Mesenchymal stem cell (in vitro differentiated cells and primary cell): ENCODE results near the gene GPX1.
A peak's percentile ranks its signal among the peaks of the same experiment; 100 is the strongest.

Source experiments
- DNase-seq: peaks from one replicate; pipeline ENCODE4 v3.0.0-alpha.2; 2013
- H2AFZ ChIP-seq: one replicate; pipeline ENCODE4 v1.6.1; 2013; ENCODE audit warnings: low read depth, mild to moderate bottlenecking, control low read depth, inconsistent platforms, low read length, moderate library complexity
- H2AK5ac ChIP-seq: 2 replicates; pipeline ENCODE4 v1.6.1; 2013; ENCODE audit warnings: low read length, moderate library complexity, mild to moderate bottlenecking, inconsistent platforms; ENCODE audit not compliant: severe bottlenecking
- H2BK120ac ChIP-seq: one replicate; pipeline ENCODE4 v1.6.1; 2013; ENCODE audit warnings: low read depth, mild to moderate bottlenecking, inconsistent platforms, low read length, moderate library complexity
- H2BK12ac ChIP-seq, 2 experiments: one replicate each; pipeline ENCODE4 v1.6.1; 2013; ENCODE audit warnings: inconsistent platforms in 2 of 2, low read length in 2 of 2, mild to moderate bottlenecking in 2 of 2, moderate library complexity in 2 of 2, control low read depth in 1 of 2
- H2BK15ac ChIP-seq: one replicate; pipeline ENCODE4 v1.6.1; 2013; ENCODE audit warnings: mild to moderate bottlenecking, low read depth, inconsistent platforms; ENCODE audit not compliant: poor library complexity, severe bottlenecking
- H2BK5ac ChIP-seq: 2 replicates; pipeline ENCODE4 v1.6.1; 2013; ENCODE audit warnings: low read depth, mild to moderate bottlenecking, low read length, control low read depth, inconsistent platforms; ENCODE audit not compliant: poor library complexity, severe bottlenecking
- H3K14ac ChIP-seq, 2 experiments: one replicate each; pipeline ENCODE4 v1.6.1; 2013; ENCODE audit warnings: inconsistent platforms in 2 of 2, low read length in 2 of 2, control low read depth in 1 of 2, mild to moderate bottlenecking in 1 of 2, moderate library complexity in 1 of 2
- H3K18ac ChIP-seq, 2 experiments: one replicate each; pipeline ENCODE4 v1.6.1; 2013; ENCODE audit warnings: inconsistent platforms in 2 of 2, low read length in 2 of 2, control low read depth in 1 of 2, low read depth in 1 of 2, mild to moderate bottlenecking in 1 of 2
- H3K23ac ChIP-seq, 2 experiments: one replicate each; pipeline ENCODE4 v1.6.1; 2013; ENCODE audit warnings: inconsistent platforms in 2 of 2, low read length in 2 of 2, mild to moderate bottlenecking in 2 of 2, moderate library complexity in 2 of 2, control low read depth in 1 of 2
- H3K27ac ChIP-seq: 2 replicates; pipeline ENCODE4 v1.5.1; 2013; ENCODE audit warnings: mild to moderate bottlenecking, moderate library complexity, low read length, control low read depth, inconsistent platforms; ENCODE audit not compliant: poor library complexity, severe bottlenecking
- H3K27me3 ChIP-seq, 2 experiments: 2 replicates each; pipeline versions ENCODE4 v1.6.1 to v1.7.0; 2013; ENCODE audit warnings: low read length in 2 of 2, mild to moderate bottlenecking in 2 of 2, moderate library complexity in 2 of 2, control low read depth in 1 of 2, inconsistent platforms in 1 of 2; ENCODE audit not compliant: control insufficient read depth in 1 of 2, insufficient read depth in 1 of 2
- H3K36me3 ChIP-seq, 2 experiments: 2 replicates each; pipeline versions ENCODE4 v1.6.1 to v1.7.0; 2013; ENCODE audit warnings: low read length in 2 of 2, control low read depth in 1 of 2, inconsistent platforms in 1 of 2, low read depth in 1 of 2, mild to moderate bottlenecking in 1 of 2; ENCODE audit not compliant: insufficient read depth in 2 of 2, control insufficient read depth in 1 of 2
- H3K4ac ChIP-seq, 2 experiments: one replicate each; pipeline ENCODE4 v1.6.1; 2013; ENCODE audit warnings: inconsistent platforms in 2 of 2, low read length in 2 of 2, mild to moderate bottlenecking in 2 of 2, moderate library complexity in 2 of 2, control low read depth in 1 of 2, low read depth in 1 of 2
- H3K4me1 ChIP-seq: 2 replicates; pipeline ENCODE4 v1.6.1; 2013; ENCODE audit warnings: low read depth, low read length, control low read depth; ENCODE audit not compliant: control insufficient read depth, insufficient read depth
- H3K4me2 ChIP-seq: 2 replicates; pipeline ENCODE4 v1.6.1; 2013; ENCODE audit warnings: low read length, mild to moderate bottlenecking, inconsistent platforms; ENCODE audit not compliant: poor library complexity, severe bottlenecking
- H3K4me3 ChIP-seq, 2 experiments: 2 replicates each; pipeline versions ENCODE4 v1.5.1 to v1.7.0; 2013; ENCODE audit warnings: low read length in 2 of 2, mild to moderate bottlenecking in 2 of 2, control low read depth in 1 of 2, low read depth in 1 of 2; ENCODE audit not compliant: insufficient read depth in 1 of 2
- H3K79me1 ChIP-seq: replicated peaks from 2 replicates; pipeline ENCODE4 v1.6.1; 2013; ENCODE audit warnings: mild to moderate bottlenecking, control low read depth, low read length, inconsistent platforms; ENCODE audit not compliant: poor library complexity, severe bottlenecking
- H3K9ac ChIP-seq: 2 replicates; pipeline ENCODE4 v1.7.0; 2013; ENCODE audit warnings: mild to moderate bottlenecking, low read length, moderate library complexity
- H3K9me3 ChIP-seq: 2 replicates; pipeline ENCODE4 v1.7.0; 2013; ENCODE audit warnings: mild to moderate bottlenecking, low read length; ENCODE audit not compliant: control insufficient read depth
- H4K8ac ChIP-seq: one replicate; pipeline ENCODE4 v1.6.1; 2013; ENCODE audit warnings: inconsistent platforms, mild to moderate bottlenecking, low read length, moderate library complexity
- H4K91ac ChIP-seq: one replicate; pipeline ENCODE4 v1.6.1; 2013; ENCODE audit warnings: mild to moderate bottlenecking, low read length, inconsistent platforms
- WGBS: methylation state at CpG from one replicate; pipeline ENCODE4 v1.1.7; 2013; ENCODE audit warnings: mixed read lengths; 5-methylcytosine and 5-hydroxymethylcytosine counted together

The GPX1 gene

DNA sequence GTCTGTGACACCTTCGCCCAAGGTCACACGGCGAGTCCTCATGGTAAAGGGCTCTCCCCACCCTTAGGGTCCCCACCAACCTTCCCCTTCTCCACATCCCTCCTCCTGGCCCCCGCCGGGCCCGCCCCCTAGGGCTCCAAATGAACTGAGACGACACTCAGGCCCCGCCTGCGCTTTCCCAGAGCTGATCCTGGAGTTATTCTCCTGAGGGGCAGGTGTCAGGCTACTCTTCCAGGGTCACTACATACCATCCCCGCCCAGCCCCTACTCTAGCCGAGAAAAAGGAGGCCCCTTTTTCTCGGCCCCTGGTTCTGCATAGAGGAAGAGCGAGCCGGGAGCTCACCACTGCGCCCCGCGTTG is 18.6 kb downstream of the GPX1 start:
- Histone ChIP-seq H3K9me3 (no peaks in the 10 kb centered on the region), H3K4me3 (peak overlapping the region; percentile 86 to 89), H3K4me2 (peak overlapping the region; percentile 85), H2BK15ac (peak overlapping the region; percentile 92), H3K4ac (peak overlapping the region; percentile 82 to 83), H4K8ac (peak overlapping the region; percentile 82), H2BK12ac (peak overlapping the region in 1 of 2 experiments; percentile 71), H3K14ac (peak overlapping the region in 1 of 2 experiments; percentile 87), H2AK5ac (no peak overlapping the region), H3K79me1 (peaks cover 4% of the 10 kb centered on the region), H3K18ac (peak overlapping the region in 1 of 2 experiments; percentile 90), H4K91ac (peak overlapping the region; percentile 75), H3K9ac (peak overlapping the region; percentile 95), H3K27ac (peak overlapping the region; percentile 96), H2BK5ac (peak overlapping the region; percentile 72), H3K4me1 (peaks cover 10% of the 10 kb centered on the region), H2BK120ac (peak overlapping the region; percentile 66), H3K23ac (no peak overlapping the region), H3K27me3 (no peaks in the 10 kb centered on the region), H2AFZ (peak overlapping the region; percentile 93), H3K36me3 (peaks cover 7 to 23% of the 10 kb centered on the region in 2 experiments)
- WGBS = 7% methylated on average over 17 of the region's 17 CpGs
- peak; percentile 50 for DNase-seq

DNA sequence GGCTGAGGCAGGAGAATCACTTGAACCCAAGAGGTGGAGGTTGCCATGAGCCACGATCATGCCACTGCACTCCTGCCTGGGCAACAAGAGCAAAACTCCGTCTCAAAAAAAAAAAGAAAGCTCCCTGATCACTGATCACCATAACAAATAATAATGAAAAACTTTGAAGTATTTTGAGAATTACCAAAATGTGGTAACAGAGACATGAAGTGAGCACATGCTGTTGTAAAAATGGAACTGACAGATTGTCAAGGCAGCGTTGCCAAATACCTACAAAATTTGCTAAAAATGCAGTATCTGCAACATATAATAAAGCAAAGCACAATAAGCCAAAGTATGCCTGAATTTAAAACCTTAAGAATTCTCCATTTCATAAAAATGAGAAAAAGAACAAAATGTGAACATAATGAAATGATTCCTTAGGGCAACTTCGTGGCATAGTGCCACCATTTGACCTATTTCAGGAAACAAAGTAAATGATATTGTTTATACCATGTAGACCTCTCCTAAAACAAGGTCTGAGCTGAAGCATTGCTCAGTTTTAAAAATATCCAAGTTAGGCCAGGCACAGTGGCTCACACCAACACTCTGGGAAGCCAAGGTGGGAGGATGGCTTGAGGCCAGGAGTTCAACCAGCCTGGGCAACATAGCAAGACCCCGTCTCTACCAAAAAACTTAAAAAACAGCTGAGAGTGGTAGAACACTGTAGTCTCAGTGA is 24.1 kb downstream of the GPX1 start:
- Histone ChIP-seq H3K4me3 (no peak overlapping the region), H3K23ac (no peak overlapping the region), H2AFZ (no peak overlapping the region), H3K4me1 (peaks cover 1% of the 10 kb centered on the region), H2AK5ac (no peak overlapping the region), H3K9me3 (no peaks in the 10 kb centered on the region), H3K36me3 (peaks cover 53 to 64% of the 10 kb centered on the region in 2 experiments), H3K4me2 (no peak overlapping the region), H3K14ac (no peak overlapping the region), H3K18ac (no peak overlapping the region), H3K9ac (no peak overlapping the region), H2BK120ac (no peak overlapping the region), H4K91ac (no peak overlapping the region), H2BK15ac (no peak overlapping the region), H2BK12ac (no peak overlapping the region), H3K27me3 (no peaks in the 10 kb centered on the region), H3K79me1 (peaks cover 25% of the 10 kb centered on the region), H4K8ac (no peak overlapping the region), H2BK5ac (no peak overlapping the region), H3K4ac (no peak overlapping the region), H3K27ac (no peak overlapping the region)
- no peak for DNase-seq
- WGBS = 100% methylated on average over 2 of the region's 5 CpGs

DNA sequence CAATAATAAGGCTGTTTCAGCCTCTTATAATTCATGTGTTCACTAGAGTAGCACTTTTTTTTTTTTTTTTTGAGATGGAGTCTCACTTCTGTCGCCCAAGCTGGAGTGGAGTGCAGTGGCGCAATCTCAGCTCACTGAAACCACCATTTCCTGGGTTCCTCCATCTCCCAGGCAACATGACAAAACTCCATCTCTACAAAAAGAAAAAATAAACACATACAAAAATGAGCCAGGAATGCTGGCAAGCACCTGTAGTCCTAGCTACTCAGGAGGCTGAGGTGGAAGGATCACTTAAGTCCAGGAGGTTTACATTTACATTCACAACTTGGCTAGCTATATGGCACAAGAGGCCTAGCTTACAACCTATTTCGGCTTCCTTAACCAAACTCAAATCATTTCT is 25.1 kb downstream of the GPX1 start:
- Histone ChIP-seq H3K36me3 (peaks cover 53 to 68% of the 10 kb centered on the region in 2 experiments), H3K14ac (no peak overlapping the region), H2BK12ac (no peak overlapping the region), H3K18ac (no peak overlapping the region), H3K27ac (no peak overlapping the region), H2BK120ac (no peak overlapping the region), H3K4me1 (no peaks in the 10 kb centered on the region), H2AFZ (no peak overlapping the region), H3K23ac (no peak overlapping the region), H4K8ac (no peak overlapping the region), H4K91ac (no peak overlapping the region), H2AK5ac (no peak overlapping the region), H3K4ac (no peak overlapping the region), H3K9ac (no peak overlapping the region), H3K4me2 (no peak overlapping the region), H3K9me3 (no peaks in the 10 kb centered on the region), H3K4me3 (no peak overlapping the region), H3K27me3 (no peaks in the 10 kb centered on the region), H3K79me1 (peaks cover 25% of the 10 kb centered on the region), H2BK15ac (no peak overlapping the region), H2BK5ac (no peak overlapping the region)
- DNase-seq = no peak
- WGBS = 90% methylated on average over 2 of the region's 3 CpGs

DNA sequence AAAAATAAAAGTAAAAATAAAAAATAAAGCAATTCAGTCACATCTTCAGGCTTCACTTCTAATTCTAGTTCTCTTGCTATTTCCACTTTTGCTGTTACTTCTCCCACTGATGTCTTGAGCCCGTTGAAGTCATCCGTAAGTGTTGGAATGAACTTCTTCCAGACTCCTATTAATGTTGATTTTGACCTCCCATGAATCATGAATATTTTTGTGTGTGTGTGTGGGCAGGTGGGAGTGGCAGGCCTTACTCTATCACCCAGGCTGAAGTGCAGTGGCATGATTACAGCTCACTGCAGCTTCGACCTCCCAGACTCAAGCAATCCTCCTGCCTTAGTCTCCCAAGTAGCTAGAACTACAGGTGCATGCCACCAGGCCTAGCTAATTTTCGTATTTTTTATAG is 29.0 kb downstream of the GPX1 start:
- Histone ChIP-seq H3K27ac (no peak overlapping the region), H3K9me3 (no peaks in the 10 kb centered on the region), H4K91ac (no peak overlapping the region), H3K4me1 (no peaks in the 10 kb centered on the region), H2BK120ac (no peak overlapping the region), H4K8ac (no peak overlapping the region), H2AFZ (no peak overlapping the region), H3K27me3 (no peaks in the 10 kb centered on the region), H3K4me3 (no peak overlapping the region), H2BK15ac (no peak overlapping the region), H3K23ac (no peak overlapping the region), H2BK5ac (no peak overlapping the region), H3K4ac (no peak overlapping the region), H3K36me3 (peaks cover 68 to 75% of the 10 kb centered on the region in 2 experiments), H3K9ac (no peak overlapping the region), H3K4me2 (no peak overlapping the region), H3K14ac (no peak overlapping the region), H2AK5ac (no peak overlapping the region), H3K79me1 (peaks cover 31% of the 10 kb centered on the region), H3K18ac (no peak overlapping the region), H2BK12ac (no peak overlapping the region)
- no peak for DNase-seq
- 100% methylated on average over 1 of the region's 4 CpGs for WGBS
